Activated CD4-positive, CD25-positive, alpha-beta regulatory T cell (primary cell): Measurements from ENCODE around the gene EFNB1.

ENCODE experiments used
- DNase-seq, 4 experiments: peaks; one replicate each; lab custom pipeline; 2025; lab: John Stamatoyannopoulos, UW

Gene EFNB1

GRCh38 chrX:68827848-68828624 is 785 bp upstream of the EFNB1 start:
- DNase-seq: peak; percentile 33 to 72 (median 39)

- no peak for DNase-seq
Observed at GRCh38 chrX:68829582-68830418, 979 bp downstream of the EFNB1 start.

- no peak for DNase-seq
Observed at GRCh38 chrX:68830419-68831404, 1.9 kb downstream of the EFNB1 start.

GRCh38 chrX:68831405-68832100 is 2.7 kb downstream of the EFNB1 start:
- DNase-seq: no peak

GRCh38 chrX:68832101-68832416 is 3.2 kb downstream of the EFNB1 start:
- no peak for DNase-seq

GRCh38 chrX:68832516-68833447 is 4.0 kb downstream of the EFNB1 start:
- DNase-seq: no peak

GRCh38 chrX:68833448-68833805 is 4.6 kb downstream of the EFNB1 start:
- DNase-seq: no peak

- no peak for DNase-seq
Observed at GRCh38 chrX:68833855-68834331, 5.1 kb downstream of the EFNB1 start.

- no peak for DNase-seq
Observed at GRCh38 chrX:68834371-68835103, 5.7 kb downstream of the EFNB1 start.

GRCh38 chrX:68835104-68835442 is 6.3 kb downstream of the EFNB1 start:
- DNase-seq: no peak

- no peak for DNase-seq
Observed at GRCh38 chrX:68835468-68835867, 6.6 kb downstream of the EFNB1 start.

- no peak for DNase-seq
Observed at GRCh38 chrX:68837119-68837518, 8.3 kb downstream of the EFNB1 start.

- DNase-seq: no peak
Observed at GRCh38 chrX:68838571-68838910, 9.7 kb downstream of the EFNB1 start.

- DNase-seq: no peak
Observed at GRCh38 chrX:68839771-68840170, 10.9 kb downstream of the EFNB1 start.

- no peak for DNase-seq
Observed at GRCh38 chrX:68840256-68840655, 11.4 kb downstream of the EFNB1 start.

- DNase-seq: no peak
Observed at GRCh38 chrX:68841251-68842049, 12.6 kb downstream of the EFNB1 start.

- no peak for DNase-seq
Observed at GRCh38 chrX:68842351-68842750, 13.5 kb downstream of the EFNB1 start.

GRCh38 chrX:68842781-68843581 is 14.2 kb downstream of the EFNB1 start:
- DNase-seq: no peak
